A549 (cell line): ENCODE results near the gene MGAT2. TPM values are rescaled to one million over a fixed set of nuclear protein-coding genes. Genes with fewer than 3 reads are reported as not detected.

Source experiments
- ATOH8 ChIP-seq: fragments of 250-450 bp; sonication (Bioruptor Pico); IDR thresholded peaks from 2 replicates; pipeline ENCODE4 v1.5.0; 2020; ENCODE audit warnings: low read depth, mild to moderate bottlenecking, moderate library complexity
- CBX2 ChIP-seq: fragments of 200-600 bp; sonication (generic); IDR thresholded peaks from 2 replicates; pipeline ENCODE4 v1.6.1; 2016; ENCODE audit warnings: low read depth, mild to moderate bottlenecking, borderline replicate concordance
- CEBPB ChIP-seq, 2 experiments: fragments of >200 bp in 1 of 2; sonication (Bioruptor Twin) in 1 of 2; formaldehyde crosslinking in 1 of 2; IDR thresholded peaks; 2 replicates each; pipeline ENCODE4 v1.6.1; 2012 to 2016
- CHD2 ChIP-seq: fragments of 150-350 bp; IDR thresholded peaks from 2 replicates; pipeline ENCODE4 v1.6.1; 2014; ENCODE audit warnings: low read length; ENCODE audit not compliant: partially characterized antibody
- E2F6 ChIP-seq: IDR thresholded peaks from 2 replicates; pipeline ENCODE4 v1.6.1; 2012; ENCODE audit warnings: low read depth, borderline replicate concordance
- EHF ChIP-seq: fragments of 250-450 bp; sonication (Bioruptor Pico); IDR thresholded peaks from 2 replicates; pipeline ENCODE4 v1.5.0; 2020; ENCODE audit warnings: mild to moderate bottlenecking
- ELK1 ChIP-seq: fragments of 150-350 bp; IDR thresholded peaks from 2 replicates; pipeline ENCODE4 v1.6.1; 2014; ENCODE audit warnings: low read depth, mild to moderate bottlenecking, low read length
- EP300 ChIP-seq, 2 experiments: fragments of >200 bp; sonication (Bioruptor Twin); formaldehyde crosslinking; IDR thresholded peaks; 2 replicates in 1 of 2; 3 replicates in 1 of 2; pipeline ENCODE4 v1.6.1; 2016 to 2017
- ESRRA ChIP-seq: fragments of 150-350 bp; IDR thresholded peaks from 2 replicates; pipeline ENCODE4 v1.6.1; 2014; ENCODE audit warnings: mild to moderate bottlenecking, low read length, borderline replicate concordance
- FOSL2 ChIP-seq, 2 experiments: fragments of 450-650 bp in 1 of 2; fragments of >200 bp in 1 of 2; sonication (Bioruptor Twin) in 1 of 2; formaldehyde crosslinking; IDR thresholded peaks; 2 replicates each; pipeline versions ENCODE4 v1.5.0 to v1.6.1; 2016 to 2020; ENCODE audit warnings: mild to moderate bottlenecking in 1 of 2, moderate library complexity in 1 of 2
- FOXS1 ChIP-seq: fragments of 250-450 bp; sonication (Bioruptor Pico); IDR thresholded peaks from 2 replicates; pipeline ENCODE4 v1.5.0; 2020; ENCODE audit warnings: mild to moderate bottlenecking, moderate library complexity
- GATA3 ChIP-seq: IDR thresholded peaks from 2 replicates; pipeline ENCODE4 v1.6.1; 2012; ENCODE audit warnings: borderline replicate concordance
- HEYL ChIP-seq: fragments of 250-450 bp; sonication (Bioruptor Pico); IDR thresholded peaks from 2 replicates; pipeline ENCODE4 v1.8.0; 2021; ENCODE audit warnings: mild to moderate bottlenecking, moderate library complexity
- HMGXB4 ChIP-seq: fragments of 250-450 bp; sonication (Bioruptor Pico); IDR thresholded peaks from 2 replicates; pipeline ENCODE4 v1.5.0; 2021; ENCODE audit warnings: mild to moderate bottlenecking, moderate library complexity, borderline replicate concordance
- HOXA7 ChIP-seq: fragments of 250-450 bp; sonication (Bioruptor Pico); IDR thresholded peaks from 2 replicates; pipeline ENCODE4 v1.5.0; 2020; ENCODE audit warnings: mild to moderate bottlenecking, moderate library complexity
- HOXB13 ChIP-seq: fragments of 250-450 bp; sonication (Bioruptor Pico); IDR thresholded peaks from 2 replicates; pipeline ENCODE4 v1.5.0; 2020; ENCODE audit warnings: low read depth, mild to moderate bottlenecking, moderate library complexity
- JUN ChIP-seq, 2 experiments: fragments of >200 bp; sonication (Bioruptor Twin); formaldehyde crosslinking; IDR thresholded peaks; 2 replicates in 1 of 2; 3 replicates in 1 of 2; pipeline ENCODE4 v1.6.1; 2016 to 2017
- KDM1A ChIP-seq: fragments of 200-600 bp; sonication (generic); IDR thresholded peaks from 2 replicates; pipeline ENCODE4 v1.6.1; 2016; ENCODE audit warnings: low read depth, mild to moderate bottlenecking
- MAFK ChIP-seq: fragments of 450-650 bp; IDR thresholded peaks from 2 replicates; pipeline ENCODE4 v1.6.1; 2014; ENCODE audit not compliant: partially characterized antibody
- MAX ChIP-seq: IDR thresholded peaks from 2 replicates; pipeline ENCODE4 v1.6.1; 2012
- MAZ ChIP-seq: fragments of 150-350 bp; IDR thresholded peaks from 2 replicates; pipeline ENCODE4 v1.6.1; 2014; ENCODE audit warnings: antibody characterized with exemption, low read depth, low read length, borderline replicate concordance
- MYC ChIP-seq: IDR thresholded peaks from 2 replicates; pipeline ENCODE4 v1.6.1; 2012; ENCODE audit warnings: mild to moderate bottlenecking, inconsistent platforms, low read length, improper control_type of control experiment, borderline replicate concordance
- NPAS2 ChIP-seq: fragments of 250-450 bp; sonication (Bioruptor Pico); IDR thresholded peaks from 2 replicates; pipeline ENCODE4 v1.8.0; 2022; ENCODE audit warnings: mild to moderate bottlenecking, moderate library complexity, borderline replicate concordance
- NR3C1 ChIP-seq: fragments of >200 bp; sonication (Bioruptor Twin); formaldehyde crosslinking; IDR thresholded peaks from 3 replicates; pipeline ENCODE4 v1.6.1; 2017
- PHF8 ChIP-seq: fragments of 200-600 bp; sonication (generic); IDR thresholded peaks from 2 replicates; pipeline ENCODE4 v1.6.1; 2016; ENCODE audit warnings: low read depth, mild to moderate bottlenecking, antibody characterized with exemption, moderate library complexity, borderline replicate concordance
- POLR2AphosphoS2 ChIP-seq: conservative IDR thresholded peaks from 2 replicates; pipeline ENCODE4 v1.6.1; 2012; ENCODE audit warnings: low read length, improper control_type of control experiment, inconsistent platforms
- REST ChIP-seq: fragments of 200-600 bp; sonication (generic); IDR thresholded peaks from 2 replicates; pipeline ENCODE4 v1.6.1; 2016; ENCODE audit warnings: antibody characterized with exemption, mild to moderate bottlenecking, moderate library complexity
- SMC3 ChIP-seq: fragments of >200 bp; sonication (Bioruptor Twin); formaldehyde crosslinking; IDR thresholded peaks from 3 replicates; pipeline ENCODE4 v1.6.1; 2018; ENCODE audit warnings: inconsistent platforms
- TFCP2L1 ChIP-seq: fragments of 250-450 bp; sonication (Bioruptor Pico); IDR thresholded peaks from 2 replicates; pipeline ENCODE4 v1.5.0; 2021; ENCODE audit warnings: mild to moderate bottlenecking
- TP53 ChIP-seq: fragments of 250-450 bp; sonication (Bioruptor Pico); IDR thresholded peaks from 2 replicates; pipeline ENCODE4 v1.5.0; 2021; ENCODE audit warnings: mild to moderate bottlenecking, moderate library complexity
- USF2 ChIP-seq: fragments of 450-650 bp; IDR thresholded peaks from 2 replicates; pipeline ENCODE4 v1.6.1; 2014; ENCODE audit warnings: antibody characterized with exemption
- ZC3H11A ChIP-seq: fragments of 450-650 bp; IDR thresholded peaks from 2 replicates; pipeline ENCODE4 v1.6.1; 2014; ENCODE audit warnings: antibody characterized with exemption, mild to moderate bottlenecking
- ZFP36 ChIP-seq: fragments of 450-650 bp; IDR thresholded peaks from 2 replicates; pipeline ENCODE4 v1.6.1; 2014; ENCODE audit warnings: borderline replicate concordance; ENCODE audit not compliant: partially characterized antibody
- polyA plus RNA-seq, 4 experiments: library from polyadenylated mRNA; depleted of rRNA in 3 of 4; stranded (reverse); fragments of >200 nt; fragmentation: RNase III in 1 of 4; extraction: RNeasy Plus Mini Kit Qiagen cat#74134 plus additional on column Dnase treatment in 1 of 4; gene quantifications; 2 replicates in 3 of 4; 3 replicates in 1 of 4; pipeline ENCODE4 v1.2.3, GENCODE V29; 2011 to 2017

The MGAT2 gene
- polyA plus RNA-seq, 2 of the 4 experiments (the other 2 are of a cell fraction): 27.0 to 35.6 TPM

DNA sequence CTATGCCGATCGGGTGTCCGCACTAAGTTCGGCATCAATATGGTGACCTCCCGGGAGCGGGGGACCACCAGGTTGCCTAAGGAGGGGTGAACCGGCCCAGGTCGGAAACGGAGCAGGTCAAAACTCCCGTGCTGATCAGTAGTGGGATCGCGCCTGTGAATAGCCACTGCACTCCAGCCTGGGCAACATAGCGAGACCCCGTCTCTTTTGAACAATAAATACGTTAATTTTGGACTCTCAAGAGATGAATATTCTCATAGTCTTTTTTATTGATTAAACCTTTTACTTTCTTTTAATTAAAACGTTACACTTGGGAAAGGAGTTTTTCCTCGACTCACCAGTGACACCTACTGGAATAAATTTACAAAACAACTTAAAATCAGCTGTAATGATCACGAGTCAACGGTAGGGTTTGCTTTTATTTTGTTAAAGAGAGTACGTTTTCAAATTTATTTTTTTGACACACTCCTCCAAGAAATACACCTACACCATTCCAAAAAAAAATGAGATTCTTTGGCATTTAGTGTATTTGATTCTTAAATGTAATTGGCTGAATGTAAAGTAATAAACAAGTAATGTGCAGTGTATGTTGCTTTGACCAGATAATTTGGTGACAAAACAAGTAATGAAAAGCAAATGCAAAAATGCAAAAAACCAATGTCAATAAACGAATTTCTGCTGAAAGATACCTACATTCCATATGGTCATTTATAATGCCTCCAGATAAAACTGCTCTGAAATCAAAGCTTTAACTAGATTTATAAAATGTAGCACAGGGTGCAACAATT lies 33.7 kb upstream of the MGAT2 start (continued):
- TF ChIP-seq HMGXB4 (0 out of 2 replicates have a peak, but pooled peaks have one; percentile 53), ZC3H11A (no peak), USF2 (no peak), HEYL (CRISPR knock-in tag) (no peak), HOXA7 (CRISPR knock-in tag) (no peak), POLR2AphosphoS2 (no peak), SMC3 (0 out of 3 replicates have a peak, but pooled peaks have one; percentile 17), EP300 (IDR thresholded peaks at IDR 0.05) (no peak), E2F6 (no peak), FOSL2 (IDR thresholded peaks at IDR 0.05) (no peak), FOSL2 (CRISPR knock-in tag; IDR thresholded peaks at IDR 0.05) (no peak), ZFP36 (no peak), ESRRA (no peak), NPAS2 (CRISPR knock-in tag) (no peak), EHF (CRISPR knock-in tag) (peak; percentile 46; the same call in 1 of the 2 replicates), MYC (no peak), CEBPB (IDR thresholded peaks at IDR 0.05) (no peak), REST (no peak), TFCP2L1 (CRISPR knock-in tag) (no peak), CHD2 (no peak), MAX (no peak), PHF8 (no peak), NR3C1 (no peak), GATA3 (no peak), ELK1 (no peak), ATOH8 (0 out of 2 replicates have a peak, but pooled peaks have one; percentile 27), JUN (IDR thresholded peaks at IDR 0.05) (no peak), HOXB13 (no peak), FOXS1 (peak; percentile 32; the same call in 1 of the 2 replicates), TP53 (CRISPR knock-in tag) (no peak), MAZ (no peak), MAFK (no peak), KDM1A (0 out of 2 replicates have a peak, but pooled peaks have one; percentile 36), CBX2 (no peak)
